NOMO-1 treated with dmso at 0.1 percent for 144 hours (cell line): ENCODE measurements around the gene MIOX.

Experiments used
- DNase-seq: peaks from one replicate; lab custom pipeline; 2025; ENCODE audit not compliant: unreplicated experiment; lab: John Stamatoyannopoulos, UW

MIOX gene

GRCh38 chr22:50473088-50473487 lies 13.6 kb upstream of the MIOX start:
- DNase-seq = no peak

- DNase-seq = peak; percentile 25
These were observed 12.6 kb upstream of the MIOX start for GRCh38 chr22:50473855-50474671.

- peak; percentile 70 for DNase-seq
These were observed 11.7 kb upstream of the MIOX start, which contains the start of gene SBF1 for GRCh38 chr22:50474710-50475651. SBF1 (minus strand) TSS chr22:50475035; CDS start chr22:50474840, 195 bp downstream.

DNA sequence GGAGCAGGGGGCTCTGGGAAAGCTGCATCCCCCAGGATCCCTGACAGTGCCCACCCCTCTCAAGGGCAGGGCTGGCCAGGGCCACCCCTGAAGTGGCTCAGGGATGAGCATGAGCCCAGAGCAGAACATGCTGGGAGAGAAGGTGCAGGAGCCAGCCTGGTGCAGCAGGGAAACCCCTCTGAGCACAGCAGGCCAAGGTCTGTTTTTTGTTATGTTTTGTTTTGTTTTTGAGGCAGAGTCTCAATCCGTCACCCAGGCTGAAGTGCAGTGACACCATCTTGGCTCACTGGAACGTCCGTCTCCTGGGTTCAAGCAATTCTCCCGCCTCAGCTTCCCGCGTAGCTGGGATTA lies 11.0 kb upstream of the MIOX start:
- no peak for DNase-seq

DNA sequence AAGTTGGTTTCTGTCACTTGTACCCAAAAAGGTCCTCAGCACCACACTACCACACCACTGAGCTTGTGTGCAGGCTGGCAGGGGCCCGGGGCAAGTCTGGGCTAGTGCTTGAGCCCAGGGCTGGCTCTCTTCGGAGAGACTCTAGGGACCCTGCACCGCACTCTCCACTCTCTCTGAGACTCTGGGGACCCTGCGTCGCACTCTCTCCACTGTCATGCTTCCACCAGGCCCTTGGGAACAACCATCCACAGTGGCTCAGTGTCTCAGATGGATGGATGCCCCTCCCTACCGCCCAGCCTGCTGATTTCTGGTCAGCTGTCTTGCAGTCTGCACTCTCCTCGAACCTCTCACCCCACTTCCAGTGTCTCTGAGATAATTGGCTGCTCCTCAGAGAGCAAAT lies 9.8 kb upstream of the MIOX start:
- DNase-seq = no peak

GRCh38 chr22:50477923-50478322 lies 8.7 kb upstream of the MIOX start:
- DNase-seq = no peak

GRCh38 chr22:50479721-50480120 lies 6.9 kb upstream of the MIOX start:
- DNase-seq = no peak

DNA sequence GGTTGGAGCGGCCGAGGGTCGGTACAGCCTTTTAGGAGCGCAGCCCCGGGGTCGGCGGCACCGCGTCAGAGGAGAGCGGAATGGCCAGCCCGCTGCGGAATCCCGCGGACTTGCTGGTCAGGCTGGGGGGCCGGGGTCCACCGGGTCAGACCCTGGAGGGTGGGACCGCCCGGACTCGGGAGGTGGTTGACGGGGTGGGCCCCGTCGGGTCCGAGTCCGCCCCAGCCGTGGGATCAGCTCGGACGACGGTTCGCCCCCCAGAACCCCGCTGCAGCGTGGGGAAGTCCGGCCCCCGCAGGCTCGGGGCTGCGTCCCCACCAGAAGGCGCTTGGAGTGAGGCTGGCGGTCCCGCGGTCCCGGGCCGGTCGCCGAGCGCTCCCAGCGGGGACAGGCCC lies 5.6 kb upstream of the MIOX start:
- no peak for DNase-seq

GRCh38 chr22:50481440-50482106 lies 5.1 kb upstream of the MIOX start, which contains the start of gene ADM2:
ADM2 (plus strand) TSS chr22:50481543; CDS start chr22:50481848, 305 bp downstream.
- DNase-seq = no peak

- no peak for DNase-seq
These were observed 4.3 kb upstream of the MIOX start for GRCh38 chr22:50482107-50483074.

GRCh38 chr22:50483106-50483505 lies 3.6 kb upstream of the MIOX start:
- DNase-seq = no peak

DNA sequence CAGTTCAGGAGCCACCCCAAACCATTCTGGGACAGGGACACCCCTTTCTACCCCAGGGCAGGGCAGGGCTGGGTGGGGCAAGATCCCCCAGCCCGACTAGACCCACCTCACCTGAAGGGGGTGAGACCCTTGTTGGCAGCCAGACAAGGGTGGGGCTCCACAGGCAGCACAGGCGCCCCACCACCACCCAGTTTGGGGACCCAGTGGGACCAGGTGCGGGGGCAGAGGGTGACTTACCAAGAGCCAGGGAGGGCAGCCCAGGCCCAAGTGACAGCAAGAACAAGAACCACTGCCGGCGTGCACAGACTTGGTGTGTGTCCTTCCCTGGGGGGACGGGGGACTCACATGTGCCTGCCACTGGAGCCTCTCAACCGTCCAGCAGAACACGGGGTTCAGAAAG lies 3.1 kb upstream of the MIOX start:
- DNase-seq = no peak

GRCh38 chr22:50483977-50484853 lies 2.4 kb upstream of the MIOX start:
- no peak for DNase-seq

- DNase-seq = no peak
These were observed 1.2 kb upstream of the MIOX start for GRCh38 chr22:50485221-50486131.

DNA sequence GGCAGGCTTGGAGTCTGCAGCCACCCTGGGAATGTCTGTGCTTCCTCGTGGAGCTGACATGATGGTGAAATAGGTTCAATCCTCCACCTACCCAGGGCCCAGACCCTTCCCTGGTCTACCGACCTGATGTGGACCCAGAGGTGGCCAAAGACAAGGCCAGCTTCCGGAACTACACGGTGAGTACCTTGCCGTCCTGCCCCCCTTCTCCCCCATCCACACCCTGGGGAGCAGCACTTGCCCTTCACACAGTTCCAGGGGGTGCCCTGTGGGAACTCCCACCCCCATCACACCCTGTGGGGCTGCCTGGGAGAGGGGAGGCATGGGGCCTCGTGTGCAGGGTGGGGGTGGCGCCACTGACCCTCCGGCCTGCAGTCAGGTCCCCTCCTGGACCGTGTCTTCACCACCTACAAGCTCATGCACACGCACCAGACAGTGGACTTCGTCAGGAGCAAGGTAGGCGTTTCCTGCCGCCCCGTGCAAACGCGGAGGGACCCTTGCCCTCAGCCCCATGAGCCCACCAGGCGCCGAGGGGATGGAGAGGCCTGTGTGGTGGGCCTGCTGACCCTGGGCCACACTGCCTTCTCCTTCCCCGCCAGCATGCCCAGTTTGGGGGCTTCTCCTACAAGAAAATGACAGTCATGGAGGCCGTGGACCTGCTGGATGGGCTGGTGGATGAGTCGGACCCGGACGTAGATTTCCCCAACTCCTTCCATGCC lies 789 bp downstream of the MIOX start:
- DNase-seq = no peak

DNA sequence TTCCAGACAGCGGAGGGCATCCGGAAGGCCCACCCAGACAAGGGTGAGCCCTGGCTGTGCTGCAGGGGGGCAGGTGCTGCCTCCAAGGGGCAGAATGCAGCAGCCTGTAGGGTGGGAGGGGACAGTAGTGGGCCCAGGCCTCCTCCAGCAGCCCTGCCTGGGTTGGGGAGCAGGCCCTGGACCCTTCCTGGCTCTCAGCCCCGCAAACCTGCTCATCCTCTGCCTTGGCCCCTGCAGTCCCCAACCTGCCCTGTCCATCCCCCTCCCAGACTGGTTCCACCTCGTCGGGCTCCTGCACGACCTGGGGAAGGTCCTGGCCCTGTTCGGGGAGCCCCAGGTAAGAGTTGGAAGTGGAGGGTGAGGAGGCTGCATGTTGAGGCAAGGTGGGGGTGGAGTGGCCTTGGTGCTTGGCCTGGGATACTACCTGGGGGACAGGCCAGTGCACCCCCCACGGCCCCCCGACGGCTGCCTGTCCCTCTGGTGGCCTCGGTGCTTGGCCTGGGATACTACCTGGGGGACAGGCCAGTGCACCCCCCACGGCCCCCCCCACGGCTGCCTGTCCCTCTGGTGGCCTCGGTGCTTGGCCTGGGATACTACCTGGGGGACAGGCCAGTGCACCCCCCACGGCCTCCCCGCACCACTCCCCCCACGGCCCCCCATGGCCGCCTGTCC lies 1.5 kb downstream of the MIOX start:
- no peak for DNase-seq

DNA sequence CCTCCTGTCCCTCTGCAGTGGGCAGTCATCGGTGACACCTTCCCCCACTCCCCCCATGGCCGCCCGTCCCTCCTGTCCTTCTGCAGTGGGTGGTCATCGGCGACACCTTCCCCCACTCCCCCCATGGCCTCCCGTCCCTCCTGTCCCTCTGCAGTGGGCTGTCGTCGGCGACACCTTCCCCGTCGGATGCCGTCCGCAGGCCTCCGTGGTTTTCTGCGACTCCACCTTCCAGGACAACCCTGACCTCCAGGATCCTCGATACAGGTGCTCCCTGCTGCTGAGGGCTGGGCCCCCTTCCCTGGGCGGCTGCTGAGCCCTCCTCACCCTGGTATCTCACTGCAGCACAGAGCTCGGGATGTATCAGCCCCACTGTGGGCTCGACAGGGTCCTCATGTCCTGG lies 2.2 kb downstream of the MIOX start:
- no peak for DNase-seq
